IMR-90 (cell line): Measurements from ENCODE around the gene AADAC. TPM values are rescaled to one million over a fixed set of nuclear protein-coding genes. Genes with fewer than 3 reads are reported as not detected.

Source experiments
- ATAC-seq: fragments of 200-7000 bp; cut with Tn5 transposase; 2 replicates; pipeline ENCODE4 v1.9.1; 2020; ENCODE audit warnings: low read depth, mild to moderate bottlenecking, moderate library complexity
- BruUV-seq: library from RNA; stranded (reverse); fragments of 400-500 nt; replicated peaks from 2 replicates; lab custom pipeline; 2021; lab: Mats Ljungman, UMichigan
- CTCF ChIA-PET: fragments of 300-600 bp; formaldehyde crosslinking; extraction: SDS; loops from one replicate; lab custom pipeline; 2021; ENCODE audit warnings: antibody characterized with exemption; lab: Yijun Ruan, JAX
- POLR2A ChIA-PET: fragments of 300-600 bp; sonication (Branson Sonifier 250); formaldehyde crosslinking; loops from one replicate; lab custom pipeline; 2022; ENCODE audit warnings: antibody characterized with exemption; ENCODE audit not compliant: unreplicated experiment; lab: Charles Lee
- DNase-seq: peaks from one replicate; pipeline ENCODE4 v3.0.0; 2013
- H2AFZ ChIP-seq: replicated peaks from 2 replicates; pipeline ENCODE3; 2013; ENCODE audit warnings: low read length, mild to moderate bottlenecking; ENCODE audit not compliant: poor library complexity
- H2AK5ac ChIP-seq: 2 replicates; pipeline ENCODE4 v1.6.1; 2013; ENCODE audit warnings: low read depth, low read length, inconsistent platforms
- H2AK9ac ChIP-seq: replicated peaks from 2 replicates; pipeline ENCODE3; 2013; ENCODE audit warnings: mild to moderate bottlenecking, low read depth, low read length, moderate library complexity; ENCODE audit not compliant: poor library complexity
- H2BK120ac ChIP-seq: 2 replicates; pipeline ENCODE4 v1.6.1; 2013; ENCODE audit warnings: low read depth, low read length, inconsistent platforms
- H2BK15ac ChIP-seq: 3 replicates; pipeline ENCODE4 v1.6.1; 2013; ENCODE audit warnings: low read depth, low read length, inconsistent platforms
- H2BK20ac ChIP-seq: 2 replicates; pipeline ENCODE4 v1.6.1; 2013; ENCODE audit warnings: low read depth, mild to moderate bottlenecking, inconsistent platforms, low read length, moderate library complexity
- H2BK5ac ChIP-seq: 2 replicates; pipeline ENCODE4 v1.6.1; 2013; ENCODE audit warnings: mild to moderate bottlenecking, low read depth, low read length, inconsistent platforms; ENCODE audit not compliant: poor library complexity, severe bottlenecking
- H3K14ac ChIP-seq: replicated peaks from 2 replicates; pipeline ENCODE4 v1.6.1; 2013; ENCODE audit warnings: low read depth, low read length, inconsistent platforms
- H3K18ac ChIP-seq: 2 replicates; pipeline ENCODE4 v1.6.1; 2013; ENCODE audit warnings: low read depth, low read length, control low read depth
- H3K23ac ChIP-seq: 2 replicates; pipeline ENCODE4 v1.6.1; 2013; ENCODE audit warnings: low read depth, low read length, inconsistent platforms
- H3K27ac ChIP-seq: 2 replicates; pipeline ENCODE4 v1.5.1; 2013; ENCODE audit warnings: mild to moderate bottlenecking, control low read depth, low read length; ENCODE audit not compliant: insufficient read depth
- H3K27me3 ChIP-seq: 2 replicates; pipeline ENCODE4 v1.6.1; 2013; ENCODE audit warnings: low read length; ENCODE audit not compliant: control insufficient read depth, insufficient read depth
- H3K36me3 ChIP-seq: 2 replicates; pipeline ENCODE4 v1.6.1; 2013; ENCODE audit warnings: low read length, mixed read lengths; ENCODE audit not compliant: control insufficient read depth, insufficient read depth
- H3K4ac ChIP-seq: 2 replicates; pipeline ENCODE4 v1.6.1; 2013; ENCODE audit warnings: low read depth, low read length, inconsistent platforms
- H3K4me1 ChIP-seq: 2 replicates; pipeline ENCODE4 v1.6.1; 2013; ENCODE audit warnings: low read length, mixed read lengths; ENCODE audit not compliant: control insufficient read depth, insufficient read depth
- H3K4me2 ChIP-seq: 2 replicates; pipeline ENCODE4 v1.6.1; 2013; ENCODE audit warnings: low read depth, mild to moderate bottlenecking, control low read depth, low read length, moderate library complexity
- H3K4me3 ChIP-seq: 2 replicates; pipeline ENCODE4 v1.5.1; 2013; ENCODE audit warnings: low read depth, mild to moderate bottlenecking, control low read depth, low read length, moderate library complexity; ENCODE audit not compliant: insufficient read depth
- H3K56ac ChIP-seq: 2 replicates; pipeline ENCODE4 v1.6.1; 2013; ENCODE audit warnings: low read length, inconsistent platforms; ENCODE audit not compliant: insufficient read depth; ENCODE audit errors: extremely low read depth
- H3K79me1 ChIP-seq, 2 experiments: 2 replicates each; pipeline ENCODE4 v1.6.1; 2013; ENCODE audit warnings: low read length in 2 of 2, inconsistent platforms in 1 of 2, low read depth in 1 of 2
- H3K9ac ChIP-seq: 2 replicates; pipeline ENCODE4 v1.6.1; 2013; ENCODE audit warnings: low read depth, low read length, control low read depth
- H3K9me1 ChIP-seq: 2 replicates; pipeline ENCODE4 v1.6.1; 2013; ENCODE audit warnings: low read length, inconsistent platforms; ENCODE audit not compliant: insufficient read depth
- H3K9me3 ChIP-seq: 2 replicates; pipeline ENCODE4 v1.6.1; 2013; ENCODE audit warnings: low read length; ENCODE audit not compliant: control insufficient read depth, insufficient read depth
- H4K20me1 ChIP-seq: 2 replicates; pipeline ENCODE4 v1.6.1; 2013; ENCODE audit warnings: low read length, inconsistent platforms; ENCODE audit not compliant: insufficient read depth
- H4K5ac ChIP-seq: 2 replicates; pipeline ENCODE4 v1.6.1; 2013; ENCODE audit warnings: mild to moderate bottlenecking, low read depth, low read length, control low read depth
- H4K8ac ChIP-seq, 2 experiments: 2 replicates each; pipeline ENCODE4 v1.6.1; 2013; ENCODE audit warnings: low read depth in 2 of 2, low read length in 2 of 2, control low read depth in 1 of 2, inconsistent platforms in 1 of 2
- H4K91ac ChIP-seq: 2 replicates; pipeline ENCODE4 v1.6.1; 2013; ENCODE audit warnings: low read depth, low read length, inconsistent platforms; ENCODE audit not compliant: insufficient read depth
- BHLHE40 ChIP-seq: fragments of 150-350 bp; IDR thresholded peaks from 2 replicates; pipeline ENCODE4 v1.6.1; 2016; ENCODE audit warnings: mild to moderate bottlenecking, low read depth, low read length
- CEBPB ChIP-seq: IDR thresholded peaks from 2 replicates; pipeline ENCODE4 v1.6.1; 2012; ENCODE audit warnings: low read depth, low read length, improper control_type of control experiment
- CHD1 ChIP-seq: IDR thresholded peaks from 2 replicates; pipeline ENCODE4 v1.6.1; 2012; ENCODE audit warnings: low read depth, low read length, improper control_type of control experiment
- ELK1 ChIP-seq: fragments of 150-350 bp; IDR thresholded peaks from 2 replicates; pipeline ENCODE4 v1.6.1; 2016; ENCODE audit warnings: low read depth, mild to moderate bottlenecking, low read length, moderate library complexity, borderline replicate concordance
- FOS ChIP-seq: fragments of 150-350 bp; IDR thresholded peaks from 2 replicates; pipeline ENCODE4 v1.6.1; 2016; ENCODE audit warnings: low read depth, low read length
- MAFK ChIP-seq: IDR thresholded peaks from 2 replicates; pipeline ENCODE4 v1.6.1; 2012; ENCODE audit warnings: low read depth, low read length, improper control_type of control experiment
- MAZ ChIP-seq: IDR thresholded peaks from 2 replicates; pipeline ENCODE4 v1.6.1; 2012; ENCODE audit warnings: low read depth, mild to moderate bottlenecking, low read length, improper control_type of control experiment, moderate library complexity, borderline replicate concordance
- MXI1 ChIP-seq: IDR thresholded peaks from 2 replicates; pipeline ENCODE4 v1.6.1; 2012; ENCODE audit warnings: low read depth, mild to moderate bottlenecking, low read length, moderate library complexity, borderline replicate concordance
- NFE2L2 ChIP-seq: fragments of 150-350 bp; IDR thresholded peaks from 2 replicates; pipeline ENCODE4 v1.6.1; 2016; ENCODE audit warnings: low read depth, mild to moderate bottlenecking, low read length
- POLR2A ChIP-seq: IDR thresholded peaks from 2 replicates; pipeline ENCODE4 v1.6.1; 2012; ENCODE audit warnings: mild to moderate bottlenecking, low read depth, low read length
- RAD21 ChIP-seq: IDR thresholded peaks from 2 replicates; pipeline ENCODE4 v1.6.1; 2012; ENCODE audit warnings: low read length, improper control_type of control experiment
- RFX5 ChIP-seq: IDR thresholded peaks from 2 replicates; pipeline ENCODE4 v1.8.0; 2012; ENCODE audit warnings: low read depth, mild to moderate bottlenecking, low read length, moderate library complexity
- SMC3 ChIP-seq: fragments of 150-350 bp; IDR thresholded peaks from 2 replicates; pipeline ENCODE4 v1.6.1; 2016; ENCODE audit warnings: low read depth, mild to moderate bottlenecking, antibody characterized with exemption, low read length, moderate library complexity
- USF2 ChIP-seq: fragments of 150-350 bp; IDR thresholded peaks from 2 replicates; pipeline ENCODE4 v1.6.1; 2017; ENCODE audit warnings: mild to moderate bottlenecking, antibody characterized with exemption, low read length, low read depth
- WGBS, 2 experiments: methylation state at CpG; one replicate each; pipeline versions ENCODE4 v1.1.5 to v1.1.7; 2013; ENCODE audit warnings: missing lambda C conversion rate in 2 of 2; ENCODE audit not compliant: insufficient read length in 1 of 2; ENCODE audit errors: extremely low coverage in 2 of 2; 5-methylcytosine and 5-hydroxymethylcytosine counted together
- dilution Hi-C: fragments of 300-500 bp; cut with HindIII; formaldehyde crosslinking; loops from one replicate; pipeline ENCODE4 v1.14.3; 2018; ENCODE audit warnings: low sequenced_read_pairs; ENCODE audit not compliant: unreplicated experiment
- in situ Hi-C: fragments of 300-500 bp; cut with MboI; formaldehyde crosslinking; loops from 3 replicates; pipeline ENCODE4 v1.14.3; 2019; ENCODE audit warnings: low sequenced_read_pairs, inconsistent platforms, mixed read lengths
- intact Hi-C: fragments of 100-400 bp; cut with micrococcal nuclease; formaldehyde crosslinking; loops from 2 replicates; pipeline ENCODE4 v1.10.0; 2022
- polyA plus RNA-seq, 3 experiments: library from polyadenylated mRNA; depleted of rRNA; stranded (reverse); fragments of >200 nt; gene quantifications; 2 replicates each; pipeline ENCODE4 v1.2.3, GENCODE V29; 2012; ENCODE audit warnings: low replicate concordance in 1 of 3
- total RNA-seq: library from RNA; depleted of rRNA; stranded (reverse); fragments of >200 nt; gene quantifications from 2 replicates; pipeline ENCODE4 v1.2.3, GENCODE V29; 2012
- TF ChIP-seq, protein P1 (sequence below): conservative IDR thresholded peaks from 2 replicates; pipeline ENCODE4 v1.5.1; 2012; ENCODE audit warnings: mild to moderate bottlenecking, low read depth, low read length, improper control_type of control experiment

AADAC gene
- total and polyA plus RNA-seq, 2 of the 4 experiments (the other 2 are of a cell fraction): not detected

DNA sequence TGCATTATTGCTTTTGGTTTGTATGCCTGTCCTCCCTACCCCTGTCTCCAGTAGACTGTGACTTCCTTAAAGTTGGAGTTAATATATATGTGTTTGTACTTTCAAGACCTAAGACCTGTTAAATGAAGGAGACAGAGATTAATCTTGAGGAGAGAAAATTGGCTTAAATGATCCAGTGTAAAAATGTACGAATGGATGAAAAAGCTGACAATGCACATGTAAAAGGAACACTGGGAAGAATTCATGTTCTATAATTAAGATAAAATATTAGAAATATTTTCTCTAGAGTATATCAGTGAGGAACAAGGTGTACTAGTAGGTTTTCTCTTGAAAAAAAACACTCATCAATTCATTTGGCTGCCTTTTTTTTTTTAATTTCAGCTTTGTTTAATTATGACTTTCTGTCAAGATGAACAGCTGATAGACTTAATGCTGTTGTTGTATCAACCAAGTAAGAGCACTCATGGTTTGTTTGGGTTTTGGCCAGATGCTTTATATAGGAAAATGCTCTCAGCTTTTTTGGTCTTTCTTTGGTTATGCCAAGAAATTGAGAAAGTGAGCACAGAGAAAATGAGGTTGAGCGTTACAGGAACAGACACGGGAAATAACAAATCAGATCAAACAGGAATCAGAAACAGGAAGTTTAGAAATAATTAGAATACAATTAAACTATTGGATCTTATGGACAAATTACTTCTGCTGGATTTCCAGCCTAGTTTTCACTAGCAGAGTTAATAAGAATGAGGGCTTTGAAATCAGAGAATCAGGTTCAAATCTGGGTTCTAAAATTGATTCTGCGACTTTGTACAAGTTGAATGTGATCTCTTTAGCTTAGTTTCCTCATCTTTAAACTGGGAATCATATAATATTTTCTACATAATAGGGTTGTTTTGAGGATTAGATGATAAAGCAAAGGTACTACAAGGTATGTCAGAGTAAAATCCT, 38.3 kb upstream of the AADAC start:
- ChIA-PET CTCF (no interaction called here), POLR2A (no interaction called here)
- ATAC-seq (no peak), DNase-seq (no peak)
- intact Hi-C loops (no loop called here), dilution Hi-C loops (no loop called here), in situ Hi-C loops (no loop called here)
- no peaks in the 10 kb centered on the region for H3K9me1 ChIP-seq
- no peak overlapping the region for H2BK120ac ChIP-seq
- no peak overlapping the region for H3K23ac ChIP-seq
- H3K56ac ChIP-seq: no peak overlapping the region
- no peaks in the 10 kb centered on the region for H3K27me3 ChIP-seq
- H2AK9ac ChIP-seq: no peak overlapping the region
- no peak overlapping the region for H2BK5ac ChIP-seq
- no peak overlapping the region for H2AFZ ChIP-seq
- no peak overlapping the region for H4K5ac ChIP-seq
- no peak overlapping the region for H2BK20ac ChIP-seq
- no peaks in the 10 kb centered on the region for H3K36me3 ChIP-seq
- H4K8ac ChIP-seq: no peak overlapping the region
- no peak overlapping the region for H3K14ac ChIP-seq
- H4K91ac ChIP-seq: no peak overlapping the region
- no peaks in the 10 kb centered on the region for H4K20me1 ChIP-seq
- WGBS, 2 experiments: no CpG with 5 or more reads among the region's 4 CpGs
- H3K4me2 ChIP-seq: no peak overlapping the region
- no peak overlapping the region for H3K27ac ChIP-seq
- no peak overlapping the region for H3K4me3 ChIP-seq
- H3K9me3 ChIP-seq: no peaks in the 10 kb centered on the region
- no peak overlapping the region for H3K4ac ChIP-seq
- no peak overlapping the region for H2BK15ac ChIP-seq
- H3K18ac ChIP-seq: no peak overlapping the region
- H3K79me1 ChIP-seq: no peaks in the 10 kb centered on the region
- no TSS peak for BruUV-seq
- no peak overlapping the region for H2AK5ac ChIP-seq
- H3K4me1 ChIP-seq: no peaks in the 10 kb centered on the region
- no peak overlapping the region for H3K9ac ChIP-seq
- TF ChIP-seq CEBPB (no peak), CHD1 (no peak), FOS (no peak), RAD21 (no peak), MAFK (no peak; the same call in 1 of the 2 replicates), NFE2L2 (no peak), ELK1 (no peak), POLR2A (no peak), MAZ (no peak), SMC3 (no peak), MXI1 (no peak), USF2 (no peak), RFX5 (no peak), BHLHE40 (no peak)
- TF ChIP-seq, protein P1, sequence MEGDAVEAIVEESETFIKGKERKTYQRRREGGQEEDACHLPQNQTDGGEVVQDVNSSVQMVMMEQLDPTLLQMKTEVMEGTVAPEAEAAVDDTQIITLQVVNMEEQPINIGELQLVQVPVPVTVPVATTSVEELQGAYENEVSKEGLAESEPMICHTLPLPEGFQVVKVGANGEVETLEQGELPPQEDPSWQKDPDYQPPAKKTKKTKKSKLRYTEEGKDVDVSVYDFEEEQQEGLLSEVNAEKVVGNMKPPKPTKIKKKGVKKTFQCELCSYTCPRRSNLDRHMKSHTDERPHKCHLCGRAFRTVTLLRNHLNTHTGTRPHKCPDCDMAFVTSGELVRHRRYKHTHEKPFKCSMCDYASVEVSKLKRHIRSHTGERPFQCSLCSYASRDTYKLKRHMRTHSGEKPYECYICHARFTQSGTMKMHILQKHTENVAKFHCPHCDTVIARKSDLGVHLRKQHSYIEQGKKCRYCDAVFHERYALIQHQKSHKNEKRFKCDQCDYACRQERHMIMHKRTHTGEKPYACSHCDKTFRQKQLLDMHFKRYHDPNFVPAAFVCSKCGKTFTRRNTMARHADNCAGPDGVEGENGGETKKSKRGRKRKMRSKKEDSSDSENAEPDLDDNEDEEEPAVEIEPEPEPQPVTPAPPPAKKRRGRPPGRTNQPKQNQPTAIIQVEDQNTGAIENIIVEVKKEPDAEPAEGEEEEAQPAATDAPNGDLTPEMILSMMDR: no peak
